ENCODE results near the gene CNN2.
A peak's percentile ranks its signal among the peaks of the same experiment; 100 is the strongest.

Gene CNN2

DNA sequence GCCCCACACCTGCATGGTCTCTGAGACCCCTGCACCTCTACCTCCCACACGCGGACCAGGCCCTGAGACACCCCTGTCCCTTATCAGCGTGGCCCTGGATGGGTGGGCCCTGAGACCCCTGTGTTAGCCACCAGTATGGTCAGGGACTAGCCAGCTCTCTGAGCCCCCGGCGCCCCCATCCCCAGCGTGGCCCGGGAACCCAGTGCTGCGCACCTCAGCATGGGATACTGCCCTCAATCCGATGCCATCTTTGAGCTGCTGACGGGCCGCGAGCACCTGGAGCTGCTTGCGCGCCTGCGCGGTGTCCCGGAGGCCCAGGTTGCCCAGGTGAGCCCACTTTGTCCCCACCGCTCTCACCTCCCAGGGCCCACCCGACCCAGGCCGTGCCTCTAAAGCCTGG lies 35.6 kb downstream of the CNN2 start:
- Histone ChIP-seq H3K4me2 (ENCODE audit: low read length) (no peak overlapping the region), H3K27me3 (ENCODE audit: control insufficient read depth, insufficient read depth, low read length) (peaks cover 7% of the 10 kb centered on the region), H3K9me3 (replicated peaks; ENCODE audit: low read length) (peaks cover 19% of the 10 kb centered on the region), H3K36me3 (ENCODE audit: insufficient read depth, low read length) (peaks cover 13% of the 10 kb centered on the region), H3K4me3 (ENCODE audit: low read length) (no peak overlapping the region), H3K9ac (ENCODE audit: low read depth, low read length) (no peak overlapping the region), H3K4me1 (ENCODE audit: control insufficient read depth, insufficient read depth, low read length) (peaks cover 8% of the 10 kb centered on the region)

DNA sequence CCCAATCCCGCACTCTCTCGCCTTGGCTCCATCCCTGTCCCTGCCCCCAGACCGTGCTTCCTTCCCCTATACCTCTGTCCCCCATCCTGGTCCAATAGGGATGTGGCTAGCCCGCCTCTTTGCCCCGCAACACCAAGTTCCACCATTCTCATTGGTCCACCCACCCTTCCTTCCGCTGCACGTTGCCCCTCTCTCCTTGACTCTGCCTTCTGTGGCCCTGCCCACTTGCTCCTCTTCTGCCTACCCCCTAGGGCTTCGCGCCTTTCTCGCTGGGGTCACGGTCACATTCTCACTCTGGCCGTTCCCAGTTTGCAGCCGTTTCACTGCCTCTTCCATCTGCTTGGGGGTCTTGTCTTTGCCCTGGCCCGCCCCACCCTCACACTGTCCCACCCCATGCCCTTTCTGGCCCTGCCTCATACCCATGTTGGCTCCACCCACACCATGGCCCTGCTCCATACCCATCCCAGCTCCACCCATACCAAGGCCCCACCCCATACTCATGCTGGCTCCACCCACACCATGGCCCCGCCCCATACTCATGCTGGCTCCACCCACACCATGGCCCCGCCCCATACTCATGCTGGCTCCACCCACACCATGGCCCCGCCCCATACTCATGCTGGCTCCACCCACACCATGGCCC lies 36.1 kb downstream of the CNN2 start:
- Histone ChIP-seq H3K9ac (ENCODE audit: low read depth, low read length) (no peak overlapping the region), H3K4me3 (ENCODE audit: low read length) (no peak overlapping the region), H3K36me3 (ENCODE audit: insufficient read depth, low read length) (peaks cover 10% of the 10 kb centered on the region), H3K9me3 (replicated peaks; ENCODE audit: low read length) (peaks cover 15% of the 10 kb centered on the region), H3K27me3 (ENCODE audit: control insufficient read depth, insufficient read depth, low read length) (peaks cover 12% of the 10 kb centered on the region), H3K4me2 (ENCODE audit: low read length) (no peak overlapping the region), H3K4me1 (ENCODE audit: control insufficient read depth, insufficient read depth, low read length) (peaks cover 8% of the 10 kb centered on the region)

DNA sequence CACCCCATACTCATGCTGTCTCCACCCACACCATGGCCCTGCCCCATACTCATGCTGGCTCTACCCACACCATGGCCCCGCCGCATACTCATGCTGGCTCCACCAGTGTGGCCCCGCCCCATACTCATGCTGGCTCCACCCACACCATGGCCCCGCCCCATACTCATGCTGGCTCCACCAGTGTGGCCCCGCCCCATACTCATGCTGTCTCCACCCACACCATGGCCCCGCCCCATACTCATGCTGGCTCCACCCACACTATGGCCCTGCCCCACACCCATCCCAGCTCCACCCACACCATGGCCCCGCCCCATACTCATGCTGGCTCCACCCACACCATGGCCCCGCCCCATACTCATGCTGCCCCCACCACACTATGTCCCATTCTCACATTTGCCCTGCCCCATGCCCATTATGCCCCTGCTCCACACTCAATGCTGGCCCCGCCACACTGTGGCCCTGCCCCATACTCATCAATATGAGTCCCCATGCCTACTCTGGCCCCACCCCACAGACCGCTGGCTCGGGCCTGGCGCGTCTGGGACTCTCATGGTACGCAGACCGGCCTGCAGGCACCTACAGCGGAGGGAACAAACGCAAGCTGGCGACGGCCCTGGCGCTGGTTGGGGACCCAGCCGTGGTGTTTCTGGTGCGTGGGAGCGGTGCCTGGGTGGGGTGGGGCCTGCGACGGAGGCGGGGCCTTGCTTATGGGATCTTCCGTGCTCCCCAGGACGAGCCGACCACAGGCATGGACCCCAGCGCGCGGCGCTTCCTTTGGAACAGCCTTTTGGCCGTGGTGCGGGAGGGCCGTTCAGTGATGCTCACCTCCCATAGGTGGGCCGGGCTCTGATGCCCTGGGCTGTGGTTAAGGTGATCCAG lies 36.9 kb downstream of the CNN2 start:
- Histone ChIP-seq H3K9me3 (replicated peaks; ENCODE audit: low read length) (peaks cover 9% of the 10 kb centered on the region), H3K27me3 (ENCODE audit: control insufficient read depth, insufficient read depth, low read length) (peaks cover 16% of the 10 kb centered on the region), H3K9ac (ENCODE audit: low read depth, low read length) (no peak overlapping the region), H3K4me3 (ENCODE audit: low read length) (no peak overlapping the region), H3K4me1 (ENCODE audit: control insufficient read depth, insufficient read depth, low read length) (peaks cover 8% of the 10 kb centered on the region), H3K4me2 (ENCODE audit: low read length) (no peak overlapping the region), H3K36me3 (ENCODE audit: insufficient read depth, low read length) (peaks cover 4% of the 10 kb centered on the region)

DNA sequence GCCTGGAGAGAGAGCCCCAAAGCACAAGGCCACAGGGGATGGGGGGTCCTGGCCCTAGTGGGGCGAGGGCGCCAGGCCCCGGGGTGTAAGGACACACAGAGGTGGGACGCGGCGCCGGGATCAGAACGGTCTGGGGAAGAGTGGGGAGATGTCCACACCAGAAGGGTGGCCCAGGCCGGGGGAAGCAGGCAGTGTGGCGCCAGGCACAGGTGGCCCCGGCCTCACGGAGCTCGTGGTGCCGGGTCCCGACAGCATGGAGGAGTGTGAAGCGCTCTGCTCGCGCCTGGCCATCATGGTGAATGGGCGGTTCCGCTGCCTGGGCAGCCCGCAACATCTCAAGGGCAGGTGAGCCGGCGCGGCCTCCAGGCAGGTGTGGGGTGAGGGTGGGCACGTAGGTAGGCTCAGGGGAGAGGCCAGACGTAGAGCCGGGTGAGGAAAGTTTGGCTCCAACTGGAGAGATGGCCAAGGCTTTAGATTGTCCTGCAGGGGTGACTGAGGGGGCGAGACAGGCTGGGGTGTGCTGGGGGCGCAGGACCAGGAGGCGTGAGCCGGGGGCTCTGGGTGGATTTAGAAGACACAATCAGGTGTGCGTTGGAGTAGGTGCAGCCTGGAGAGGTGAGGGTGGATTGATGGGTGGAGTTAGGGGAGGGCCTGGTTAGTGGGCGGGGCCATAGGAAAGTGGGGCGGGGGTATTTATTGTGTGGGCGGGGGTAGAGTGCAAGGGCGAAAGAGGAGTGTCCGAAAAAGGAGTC lies 37.7 kb downstream of the CNN2 start:
- H3K27me3 ChIP-seq (ENCODE audit: control insufficient read depth, insufficient read depth, low read length) = peaks cover 23% of the 10 kb centered on the region
- H3K9me3 ChIP-seq (replicated peaks; ENCODE audit: low read length) = peaks cover 2% of the 10 kb centered on the region
- no peak overlapping the region for H3K4me2 ChIP-seq (ENCODE audit: low read length)
- H3K9ac ChIP-seq (ENCODE audit: low read depth, low read length) = no peak overlapping the region
- no peak overlapping the region for H3K4me3 ChIP-seq (ENCODE audit: low read length)
- H3K4me1 ChIP-seq (ENCODE audit: control insufficient read depth, insufficient read depth, low read length) = peaks cover 8% of the 10 kb centered on the region
- H3K36me3 ChIP-seq (ENCODE audit: insufficient read depth, low read length) = no peaks in the 10 kb centered on the region

DNA sequence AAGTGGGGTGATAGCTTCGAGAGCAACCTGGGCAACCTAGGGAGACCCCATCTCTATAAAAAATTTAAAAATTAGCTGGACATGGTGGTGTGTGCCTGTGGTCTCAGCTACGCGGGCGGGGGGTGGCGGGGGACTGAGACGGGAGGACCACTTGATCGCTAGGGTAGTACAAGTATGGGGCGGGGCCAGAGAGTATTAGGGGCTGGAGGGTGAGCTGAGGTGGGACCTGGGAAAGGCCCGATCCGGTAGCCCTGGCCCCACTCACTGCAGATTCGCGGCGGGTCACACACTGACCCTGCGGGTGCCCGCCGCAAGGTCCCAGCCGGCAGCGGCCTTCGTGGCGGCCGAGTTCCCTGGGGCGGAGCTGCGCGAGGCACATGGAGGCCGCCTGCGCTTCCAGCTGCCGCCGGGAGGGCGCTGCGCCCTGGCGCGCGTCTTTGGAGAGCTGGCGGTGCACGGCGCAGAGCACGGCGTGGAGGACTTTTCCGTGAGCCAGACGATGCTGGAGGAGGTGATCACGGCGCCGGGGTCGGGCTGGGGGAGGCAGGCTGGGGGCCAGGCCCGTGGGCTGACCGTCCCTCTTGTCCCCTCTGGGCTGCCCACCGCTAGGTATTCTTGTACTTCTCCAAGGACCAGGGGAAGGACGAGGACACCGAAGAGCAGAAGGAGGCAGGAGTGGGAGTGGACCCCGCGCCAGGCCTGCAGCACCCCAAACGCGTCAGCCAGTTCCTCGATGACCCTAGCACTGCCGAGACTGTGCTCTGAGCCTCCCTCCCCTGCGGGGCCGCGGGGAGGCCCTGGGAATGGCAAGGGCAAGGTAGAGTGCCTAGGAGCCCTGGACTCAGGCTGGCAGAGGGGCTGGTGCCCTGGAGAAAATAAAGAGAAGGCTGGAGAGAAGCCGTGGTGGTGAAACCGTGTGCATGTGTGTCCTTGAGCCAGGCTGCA lies 38.5 kb downstream of the CNN2 start:
- Histone ChIP-seq H3K27me3 (ENCODE audit: control insufficient read depth, insufficient read depth, low read length) (peaks cover 30% of the 10 kb centered on the region), H3K4me1 (ENCODE audit: control insufficient read depth, insufficient read depth, low read length) (peaks cover 8% of the 10 kb centered on the region), H3K4me2 (ENCODE audit: low read length) (peak overlapping the region; percentile 37), H3K4me3 (ENCODE audit: low read length) (no peak overlapping the region), H3K36me3 (ENCODE audit: insufficient read depth, low read length) (no peaks in the 10 kb centered on the region), H3K9ac (ENCODE audit: low read depth, low read length) (no peak overlapping the region), H3K9me3 (replicated peaks; ENCODE audit: low read length) (peaks cover 2% of the 10 kb centered on the region)

DNA sequence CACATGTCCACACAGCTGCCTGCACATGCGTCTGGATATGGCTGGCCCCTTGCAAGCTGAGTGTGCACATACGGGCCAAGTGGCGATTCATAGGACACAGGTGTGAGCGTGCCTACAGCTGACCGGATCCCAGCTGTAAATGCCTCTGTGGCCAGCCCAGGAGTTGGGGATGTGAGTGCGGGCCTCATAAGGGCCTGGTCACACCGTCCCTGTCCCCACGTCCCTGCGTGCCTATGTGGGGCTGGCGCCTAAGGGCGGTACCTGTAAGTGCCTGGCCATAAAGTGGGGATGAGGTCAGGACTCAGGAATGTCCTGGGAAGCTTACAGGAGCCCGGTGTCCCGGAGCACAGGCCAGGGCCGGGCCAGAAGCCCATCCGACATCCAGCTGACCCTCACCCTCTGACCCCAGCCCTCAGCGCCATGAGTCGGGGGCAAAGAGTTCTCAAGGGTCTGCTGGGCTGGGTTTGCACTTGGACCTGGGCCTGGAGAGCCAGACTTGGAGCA lies 39.2 kb downstream of the CNN2 start:
- no peak overlapping the region for H3K4me2 ChIP-seq (ENCODE audit: low read length)
- H3K4me1 ChIP-seq (ENCODE audit: control insufficient read depth, insufficient read depth, low read length) = peaks cover 8% of the 10 kb centered on the region
- H3K36me3 ChIP-seq (ENCODE audit: insufficient read depth, low read length) = no peaks in the 10 kb centered on the region
- no peak overlapping the region for H3K9ac ChIP-seq (ENCODE audit: low read depth, low read length)
- peaks cover 32% of the 10 kb centered on the region for H3K27me3 ChIP-seq (ENCODE audit: control insufficient read depth, insufficient read depth, low read length)
- H3K4me3 ChIP-seq (ENCODE audit: low read length) = no peak overlapping the region
- H3K9me3 ChIP-seq (replicated peaks; ENCODE audit: low read length) = peaks cover 2% of the 10 kb centered on the region

DNA sequence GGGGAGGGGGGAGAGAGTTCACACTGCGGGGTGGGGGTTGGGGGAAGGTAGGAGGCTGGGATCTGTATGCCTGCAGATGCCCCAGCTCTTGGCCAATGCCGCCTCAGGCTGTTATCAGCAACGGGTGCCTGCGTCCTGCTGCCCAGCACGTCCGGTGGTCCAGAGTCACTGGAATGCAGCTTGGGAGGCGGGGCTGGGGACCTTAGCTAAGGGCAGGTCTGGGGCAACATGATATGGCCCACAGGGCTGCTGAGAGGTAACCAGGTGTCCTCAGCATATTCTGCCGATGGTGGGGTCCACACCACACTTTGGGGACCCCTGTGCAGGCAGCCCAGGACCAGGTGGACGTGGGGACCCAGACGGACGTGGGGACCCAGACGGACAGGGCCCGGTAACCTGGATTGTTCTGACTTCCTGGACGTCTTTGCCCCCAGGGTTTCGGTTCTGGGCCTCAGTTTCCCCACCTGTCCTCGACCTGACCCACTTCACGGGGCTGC lies 39.9 kb downstream of the CNN2 start:
- Histone ChIP-seq H3K9me3 (replicated peaks; ENCODE audit: low read length) (peaks cover 2% of the 10 kb centered on the region), H3K9ac (ENCODE audit: low read depth, low read length) (no peak overlapping the region), H3K4me1 (ENCODE audit: control insufficient read depth, insufficient read depth, low read length) (peaks cover 8% of the 10 kb centered on the region), H3K4me2 (ENCODE audit: low read length) (no peak overlapping the region), H3K27me3 (ENCODE audit: control insufficient read depth, insufficient read depth, low read length) (peaks cover 38% of the 10 kb centered on the region), H3K4me3 (ENCODE audit: low read length) (no peak overlapping the region), H3K36me3 (ENCODE audit: insufficient read depth, low read length) (no peaks in the 10 kb centered on the region)

DNA sequence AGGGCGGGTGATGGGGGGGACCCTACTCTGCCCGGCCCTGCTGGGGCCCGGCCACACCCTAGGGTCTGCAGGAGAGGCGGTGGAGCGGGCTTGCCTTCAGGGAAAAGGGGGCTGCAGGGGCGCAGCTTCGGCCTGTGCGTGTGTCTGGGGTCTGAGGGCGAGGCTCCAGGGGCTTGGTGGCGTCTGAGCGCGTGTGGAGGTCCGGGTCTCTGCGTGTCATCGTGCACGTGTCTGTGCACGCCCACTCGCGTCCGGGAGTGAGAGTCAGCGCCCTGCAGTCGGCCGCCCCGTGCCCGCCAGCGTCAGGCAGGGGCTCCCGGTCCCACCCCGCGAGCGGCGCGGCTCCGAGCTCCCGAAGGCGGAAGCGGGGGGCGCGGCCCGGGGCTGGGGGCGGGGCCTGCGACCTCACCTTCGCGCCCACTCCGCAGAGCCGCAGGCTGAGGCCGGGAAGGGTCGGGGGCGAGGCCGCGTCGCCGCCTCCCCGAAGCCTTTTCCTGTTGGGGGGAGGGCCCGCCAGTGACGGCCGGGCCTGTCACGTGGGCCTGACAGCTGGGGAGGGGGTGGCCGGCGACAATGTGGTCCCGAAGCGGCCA lies 40.4 kb downstream of the CNN2 start, which contains the start of gene ARHGAP45:
Gene ARHGAP45 (plus strand): TSS at position 420 of the 593 bp plus-strand sequence. CDS start 239 bp downstream, outside the sequence.
- H3K9ac ChIP-seq (ENCODE audit: low read depth, low read length) = no peak within 1 kb of the TSS
- peak within 1 kb of the TSS; percentile 54 for H3K4me2 ChIP-seq (ENCODE audit: low read length)
- peaks cover 12% of the 10 kb centered on the region for H3K4me1 ChIP-seq (ENCODE audit: control insufficient read depth, insufficient read depth, low read length)
- no peaks in the 10 kb centered on the region for H3K36me3 ChIP-seq (ENCODE audit: insufficient read depth, low read length)
- H3K4me3 ChIP-seq (ENCODE audit: low read length) = peak within 1 kb of the TSS; percentile 34
- peaks cover 2% of the 10 kb centered on the region for H3K9me3 ChIP-seq (replicated peaks; ENCODE audit: low read length)
- peaks cover 43% of the 10 kb centered on the region for H3K27me3 ChIP-seq (ENCODE audit: control insufficient read depth, insufficient read depth, low read length)

DNA sequence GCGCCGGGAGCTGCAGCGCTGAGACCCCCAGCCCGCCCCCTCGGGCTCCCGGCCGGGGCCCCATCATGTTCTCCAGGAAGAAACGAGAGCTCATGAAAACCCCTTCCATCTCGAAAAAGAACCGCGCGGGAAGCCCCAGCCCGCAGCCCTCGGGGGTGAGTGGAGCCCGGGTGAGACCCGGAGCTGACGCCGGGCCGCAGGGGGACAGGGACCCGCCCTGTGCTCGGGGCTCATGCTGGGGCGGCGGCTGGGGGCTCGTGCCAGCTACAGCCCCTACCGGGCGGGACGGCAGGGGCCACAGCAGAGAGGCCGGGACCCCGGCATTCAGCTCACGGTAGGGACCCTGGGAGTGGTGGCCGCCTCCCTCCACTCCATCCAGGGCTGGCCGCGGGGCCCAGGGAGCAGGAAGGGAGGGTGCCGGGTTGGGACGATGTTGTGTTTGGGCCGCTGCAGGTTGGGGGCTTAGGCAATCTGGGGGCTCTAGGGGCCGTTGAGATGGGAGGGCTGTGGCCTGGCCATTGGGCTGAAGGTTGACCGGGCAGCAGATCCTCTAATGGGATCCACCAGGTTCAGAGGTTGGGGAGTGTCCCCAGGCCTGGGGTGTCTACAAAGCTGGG lies 41.0 kb downstream of the CNN2 start:
- no peak overlapping the region for H3K9ac ChIP-seq (ENCODE audit: low read depth, low read length)
- peaks cover 12% of the 10 kb centered on the region for H3K4me1 ChIP-seq (ENCODE audit: control insufficient read depth, insufficient read depth, low read length)
- peaks cover 48% of the 10 kb centered on the region for H3K27me3 ChIP-seq (ENCODE audit: control insufficient read depth, insufficient read depth, low read length)
- no peaks in the 10 kb centered on the region for H3K36me3 ChIP-seq (ENCODE audit: insufficient read depth, low read length)
- H3K9me3 ChIP-seq (replicated peaks; ENCODE audit: low read length) = peaks cover under 1% of the 10 kb centered on the region
- H3K4me2 ChIP-seq (ENCODE audit: low read length) = peak overlapping the region; percentile 54
- peak overlapping the region; percentile 34 for H3K4me3 ChIP-seq (ENCODE audit: low read length)
